NB4 (cell line): ENCODE data around the gene MGAM2.

Experiments
- DNase-seq: peaks from one replicate; pipeline ENCODE4 v3.0.0; 2010; ENCODE audit warnings: low read depth
- H3K4me3 ChIP-seq: one replicate; pipeline ENCODE4 v1.5.1; 2011; ENCODE audit warnings: mild to moderate bottlenecking, low read depth, low read length, moderate library complexity
- MYC ChIP-seq: IDR thresholded peaks from 2 replicates; pipeline ENCODE4 v1.6.1; 2011; ENCODE audit warnings: low read depth, low read length
- POLR2A ChIP-seq: IDR thresholded peaks from 2 replicates; pipeline ENCODE4 v1.6.1; 2011; ENCODE audit warnings: mild to moderate bottlenecking; ENCODE audit not compliant: insufficient read length; ENCODE audit errors: extremely low read depth
- TF ChIP-seq, protein P1 (sequence below): IDR thresholded peaks from 2 replicates; pipeline ENCODE4 v1.6.1; 2011; ENCODE audit warnings: low read depth, low read length
- TF ChIP-seq, protein P2 (sequence below): IDR thresholded peaks from one replicate; pipeline ENCODE4 v1.5.1; 2012; ENCODE audit warnings: low read depth, low read length

The MGAM2 gene

DNA sequence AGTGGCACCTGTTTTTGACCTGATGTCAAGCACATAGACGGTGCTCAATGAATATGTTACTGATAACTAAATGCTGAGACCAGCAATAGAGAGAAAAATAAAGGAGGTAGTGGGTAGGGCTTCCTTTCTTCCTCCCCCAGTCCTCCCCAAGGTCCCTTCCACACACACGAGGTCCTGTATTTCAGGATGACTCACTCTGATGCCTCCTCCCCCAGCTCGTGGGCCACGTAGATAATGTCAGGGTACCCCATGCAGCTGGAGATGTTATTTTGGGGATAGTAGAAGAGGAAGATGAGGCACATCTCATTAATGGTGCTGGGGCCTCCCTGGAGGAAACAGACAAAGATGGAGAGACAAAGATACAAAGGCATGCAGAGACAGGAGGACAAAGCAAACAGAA is 129.0 kb downstream of the MGAM2 start:
- peak; percentile 62 for DNase-seq
- no peak for TF ChIP-seq POLR2A
- TF ChIP-seq MYC = no peak
- TF ChIP-seq, protein P1, sequence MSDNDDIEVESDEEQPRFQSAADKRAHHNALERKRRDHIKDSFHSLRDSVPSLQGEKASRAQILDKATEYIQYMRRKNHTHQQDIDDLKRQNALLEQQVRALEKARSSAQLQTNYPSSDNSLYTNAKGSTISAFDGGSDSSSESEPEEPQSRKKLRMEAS = no peak
- TF ChIP-seq, protein P2, sequence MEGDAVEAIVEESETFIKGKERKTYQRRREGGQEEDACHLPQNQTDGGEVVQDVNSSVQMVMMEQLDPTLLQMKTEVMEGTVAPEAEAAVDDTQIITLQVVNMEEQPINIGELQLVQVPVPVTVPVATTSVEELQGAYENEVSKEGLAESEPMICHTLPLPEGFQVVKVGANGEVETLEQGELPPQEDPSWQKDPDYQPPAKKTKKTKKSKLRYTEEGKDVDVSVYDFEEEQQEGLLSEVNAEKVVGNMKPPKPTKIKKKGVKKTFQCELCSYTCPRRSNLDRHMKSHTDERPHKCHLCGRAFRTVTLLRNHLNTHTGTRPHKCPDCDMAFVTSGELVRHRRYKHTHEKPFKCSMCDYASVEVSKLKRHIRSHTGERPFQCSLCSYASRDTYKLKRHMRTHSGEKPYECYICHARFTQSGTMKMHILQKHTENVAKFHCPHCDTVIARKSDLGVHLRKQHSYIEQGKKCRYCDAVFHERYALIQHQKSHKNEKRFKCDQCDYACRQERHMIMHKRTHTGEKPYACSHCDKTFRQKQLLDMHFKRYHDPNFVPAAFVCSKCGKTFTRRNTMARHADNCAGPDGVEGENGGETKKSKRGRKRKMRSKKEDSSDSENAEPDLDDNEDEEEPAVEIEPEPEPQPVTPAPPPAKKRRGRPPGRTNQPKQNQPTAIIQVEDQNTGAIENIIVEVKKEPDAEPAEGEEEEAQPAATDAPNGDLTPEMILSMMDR = no peak
- no peak overlapping the region for H3K4me3 ChIP-seq

GRCh38 chr7:142243823-142244222 is 132.3 kb downstream of the MGAM2 start:
- no peak for DNase-seq
- TF ChIP-seq, protein P2 = no peak
- TF ChIP-seq POLR2A (no peak), MYC (no peak)
- TF ChIP-seq, protein P1 = no peak

DNA sequence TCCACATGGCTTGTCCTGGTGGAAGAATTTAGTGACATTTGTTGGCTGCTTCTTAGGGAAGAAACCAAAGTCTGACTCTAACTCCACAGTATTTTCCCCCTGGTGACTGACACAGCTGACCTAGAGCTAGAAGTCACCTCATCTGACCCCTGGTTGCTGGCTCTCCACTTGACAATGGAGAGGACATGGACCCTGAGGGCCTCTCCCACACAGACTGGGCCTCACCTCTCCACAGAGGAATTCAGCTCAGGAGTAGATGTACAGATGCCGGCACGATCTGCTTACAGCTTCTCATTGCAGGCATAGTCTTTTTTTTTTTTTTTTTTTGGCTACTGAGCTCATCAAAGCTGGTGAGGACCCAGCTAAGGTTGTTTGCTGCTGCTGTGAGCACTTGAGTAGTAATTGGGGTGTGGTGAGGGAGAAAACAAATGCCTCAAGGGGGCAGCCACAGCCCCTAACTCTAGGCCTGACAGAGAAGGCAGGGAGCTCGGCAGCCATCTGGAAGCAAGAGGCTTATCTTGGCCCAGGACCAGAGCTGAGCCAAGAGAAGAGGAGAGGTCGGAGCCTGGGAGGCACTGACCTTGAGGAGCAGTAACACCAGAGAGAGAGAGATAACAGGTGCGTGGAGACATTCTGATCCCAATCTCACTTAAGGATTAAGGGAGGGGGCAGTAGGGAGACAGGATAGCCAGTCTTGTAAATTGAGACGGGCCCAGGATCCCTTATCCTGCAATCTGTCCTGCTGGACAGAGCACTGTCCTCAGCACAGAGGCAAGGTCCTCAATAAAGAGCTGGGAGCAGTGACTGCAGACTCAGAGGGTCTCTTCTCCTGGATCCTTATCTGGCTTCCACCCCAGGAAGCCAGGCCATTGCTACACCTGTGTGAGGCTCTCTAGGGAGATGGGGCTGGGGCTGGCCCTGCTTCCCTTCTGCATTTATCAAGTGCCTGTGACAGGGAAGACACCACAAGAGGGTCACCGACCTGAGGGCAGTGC is 136.9 kb downstream of the MGAM2 start:
- DNase-seq = no peak
- no peak for TF ChIP-seq MYC
- TF ChIP-seq, protein P1 = no peak
- TF ChIP-seq POLR2A = no peak
- TF ChIP-seq, protein P2 = no peak

More at GRCh38 chr7:142243823-142244222, 132.3 kb downstream of the MGAM2 start:
- H3K4me3 ChIP-seq = no peak overlapping the region

GRCh38 chr7:142249918-142250317 is 138.4 kb downstream of the MGAM2 start:
- no peak for DNase-seq
- no peak overlapping the region for H3K4me3 ChIP-seq
- TF ChIP-seq, protein P2 = no peak
- TF ChIP-seq, protein P1 = no peak
- TF ChIP-seq MYC (no peak), POLR2A (no peak)

More for the DNA sequence above, 136.9 kb downstream of the MGAM2 start:
- no peak overlapping the region for H3K4me3 ChIP-seq

DNA sequence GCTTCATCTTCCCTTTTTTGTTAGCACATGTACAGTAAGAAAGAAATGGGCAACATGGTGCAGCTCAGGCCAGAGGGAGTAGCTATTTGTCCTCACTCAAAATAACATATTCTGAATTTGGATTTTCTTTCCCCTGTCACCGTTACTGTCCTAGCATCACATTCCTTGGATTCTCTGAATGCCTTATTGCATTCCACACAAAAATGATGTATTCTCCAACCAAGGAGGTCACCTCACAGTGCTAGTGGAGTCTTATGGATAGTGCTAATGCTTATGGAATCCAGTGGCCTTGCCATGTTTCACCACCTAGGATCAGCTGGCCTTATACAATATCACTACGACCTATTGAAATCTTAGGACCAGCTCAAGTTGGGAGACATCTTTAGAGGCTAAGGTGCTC is 139.2 kb downstream of the MGAM2 start:
- TF ChIP-seq, protein P2 = no peak
- TF ChIP-seq MYC (no peak), POLR2A (no peak)
- TF ChIP-seq, protein P1 = no peak
- DNase-seq = no peak
- H3K4me3 ChIP-seq = no peak overlapping the region
